WTC11 (cell line): Measurements from ENCODE around the gene IGSF1.

Source experiments
- CREB1 ChIP-seq: sonication (generic); formaldehyde crosslinking; IDR thresholded peaks from 2 replicates; pipeline ENCODE4 v1.8.0; 2023; ENCODE audit warnings: mild to moderate bottlenecking, missing genetic modification reagents
- CTCF ChIP-seq: fragments of 200-600 bp; IDR thresholded peaks from 2 replicates; pipeline ENCODE4 v1.8.0; 2022; ENCODE audit warnings: antibody characterized with exemption
- FOXP4 ChIP-seq: sonication (generic); formaldehyde crosslinking; IDR thresholded peaks from 2 replicates; pipeline ENCODE4 v1.8.0; 2022; ENCODE audit warnings: mild to moderate bottlenecking, missing genetic modification reagents
- NFYB ChIP-seq: sonication (generic); formaldehyde crosslinking; conservative IDR thresholded peaks from 2 replicates; pipeline ENCODE4 v1.8.0; 2022; ENCODE audit warnings: low read depth, missing genetic modification reagents
- SMAD3 ChIP-seq: sonication (generic); formaldehyde crosslinking; IDR thresholded peaks from 2 replicates; pipeline ENCODE4 v1.8.0; 2022; ENCODE audit warnings: missing genetic modification reagents, mild to moderate bottlenecking, borderline replicate concordance
- TEAD4 ChIP-seq: sonication (generic); formaldehyde crosslinking; IDR thresholded peaks from 2 replicates; pipeline ENCODE4 v1.8.0; 2022; ENCODE audit warnings: mild to moderate bottlenecking, missing genetic modification reagents
- TF ChIP-seq, protein P1 (sequence below): sonication (generic); formaldehyde crosslinking; IDR thresholded peaks from 2 replicates; pipeline ENCODE4 v1.8.1; 2023; ENCODE audit warnings: mild to moderate bottlenecking, missing genetic modification reagents, moderate library complexity

GRCh38 chrX:131264665-131265064 lies 24.4 kb downstream of the IGSF1 start:
- TF ChIP-seq CREB1 (CRISPR knock-in tag) (no peak), CTCF (no peak), FOXP4 (CRISPR knock-in tag) (no peak), TEAD4 (CRISPR knock-in tag) (no peak), NFYB (CRISPR knock-in tag) (no peak), SMAD3 (no peak)
- TF ChIP-seq, protein P1, sequence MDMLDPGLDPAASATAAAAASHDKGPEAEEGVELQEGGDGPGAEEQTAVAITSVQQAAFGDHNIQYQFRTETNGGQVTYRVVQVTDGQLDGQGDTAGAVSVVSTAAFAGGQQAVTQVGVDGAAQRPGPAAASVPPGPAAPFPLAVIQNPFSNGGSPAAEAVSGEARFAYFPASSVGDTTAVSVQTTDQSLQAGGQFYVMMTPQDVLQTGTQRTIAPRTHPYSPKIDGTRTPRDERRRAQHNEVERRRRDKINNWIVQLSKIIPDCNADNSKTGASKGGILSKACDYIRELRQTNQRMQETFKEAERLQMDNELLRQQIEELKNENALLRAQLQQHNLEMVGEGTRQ, result no peak
